Endometrial microvascular endothelial cells (primary cell): ENCODE data around the gene TYW1B. TPM values are rescaled to one million over a fixed set of nuclear protein-coding genes. Genes with fewer than 3 reads are reported as not detected.
"Not testable (repeated sequence)": the region's sequence is repeated elsewhere in the genome, so short reads cannot be mapped to it uniquely, and the experiment has no call there.

Experiments used
- in situ Hi-C: cut with HindIII; loops from 2 replicates; pipeline ENCODE4 v1.10.0; 2017; ENCODE audit warnings: low sequenced_read_pairs, low pct_unique_long_range_greater_than_20kb; ENCODE audit errors: inconsistent ontology term
- total RNA-seq: library from RNA; depleted of rRNA; stranded (reverse); fragments of >200 nt; gene quantifications from one replicate; pipeline ENCODE4 v1.2.3, GENCODE V29; 2015; ENCODE audit errors: inconsistent ontology term

The TYW1B gene
- total RNA-seq, 1 donor from 2014 or later: 0.37 TPM

- in situ Hi-C loops: not testable (repeated sequence)
These were observed 161.0 kb downstream of the TYW1B start for GRCh38 chr7:72667049-72667448.

- in situ Hi-C loops: not testable (repeated sequence)
These were observed 179.4 kb downstream of the TYW1B start for GRCh38 chr7:72648574-72648973.

- in situ Hi-C loops: not testable (repeated sequence)
These were observed 184.3 kb downstream of the TYW1B start for GRCh38 chr7:72643708-72644107.

GRCh38 chr7:72641485-72642248 lies 186.3 kb downstream of the TYW1B start:
- in situ Hi-C loops: not testable (repeated sequence)

GRCh38 chr7:72640740-72641139 lies 187.3 kb downstream of the TYW1B start:
- in situ Hi-C loops: not testable (repeated sequence)

- in situ Hi-C loops: not testable (repeated sequence)
These were observed 192.6 kb downstream of the TYW1B start for GRCh38 chr7:72635273-72635908.

GRCh38 chr7:72632765-72633292 lies 195.2 kb downstream of the TYW1B start:
- in situ Hi-C loops: not testable (repeated sequence)

GRCh38 chr7:72628375-72628774 lies 199.6 kb downstream of the TYW1B start:
- in situ Hi-C loops: not testable (repeated sequence)

- in situ Hi-C loops: not testable (repeated sequence)
These were observed 201.5 kb downstream of the TYW1B start for GRCh38 chr7:72626428-72627011.

- in situ Hi-C loops: not testable (repeated sequence)
These were observed 202.1 kb downstream of the TYW1B start for GRCh38 chr7:72625721-72626423.

- in situ Hi-C loops: no loop called here
These were observed 205.5 kb downstream of the TYW1B start for GRCh38 chr7:72622532-72622931.

- in situ Hi-C loops: not testable (repeated sequence)
These were observed 206.2 kb downstream of the TYW1B start for GRCh38 chr7:72621761-72622187.

- in situ Hi-C loops: not testable (repeated sequence)
These were observed 207.1 kb downstream of the TYW1B start for GRCh38 chr7:72620923-72621322.

- in situ Hi-C loops: not testable (repeated sequence)
These were observed 209.4 kb downstream of the TYW1B start for GRCh38 chr7:72618435-72619180.

GRCh38 chr7:72609761-72610160 lies 218.2 kb downstream of the TYW1B start:
- in situ Hi-C loops: not testable (repeated sequence)

GRCh38 chr7:72607988-72608387 lies 220.0 kb downstream of the TYW1B start:
- in situ Hi-C loops: not testable (repeated sequence)

GRCh38 chr7:72605863-72606431 lies 222.1 kb downstream of the TYW1B start:
- in situ Hi-C loops: not testable (repeated sequence)
